HAP-1 (cell line): ENCODE data around the gene FOXN3.
"Not testable (repeated sequence)": the region's sequence is repeated elsewhere in the genome, so short reads cannot be mapped to it uniquely, and the experiment has no call there.

ENCODE experiments used
- DNase-seq, 2 experiments: peaks; one replicate each; pipeline ENCODE4 v3.0.0-alpha.2; 2016 to 2020; ENCODE audit warnings: low spot score in 2 of 2
- H3K27me3 ChIP-seq: fragments of 250-450 bp; sonication (Bioruptor Pico); 2 replicates; pipeline ENCODE4 v1.5.1; 2020; ENCODE audit warnings: low read depth, mild to moderate bottlenecking, moderate library complexity
- H3K36me3 ChIP-seq: fragments of 250-450 bp; sonication (Bioruptor Pico); replicated peaks from 2 replicates; pipeline ENCODE4 v1.5.1; 2020; ENCODE audit warnings: mild to moderate bottlenecking
- H3K4me1 ChIP-seq: fragments of 250-450 bp; sonication (Bioruptor Pico); 2 replicates; pipeline ENCODE4 v1.5.1; 2020; ENCODE audit warnings: mild to moderate bottlenecking
- H3K4me3 ChIP-seq: fragments of 250-450 bp; sonication (Bioruptor Pico); 2 replicates; pipeline ENCODE4 v1.5.1; 2020; ENCODE audit warnings: mild to moderate bottlenecking, moderate library complexity
- H3K9me3 ChIP-seq: fragments of 250-450 bp; sonication (Bioruptor Pico); 2 replicates; pipeline ENCODE4 v1.5.1; 2020; ENCODE audit warnings: mild to moderate bottlenecking, moderate library complexity
- in situ Hi-C: fragments of 300-500 bp; cut with MboI; formaldehyde crosslinking; loops from 3 replicates; pipeline ENCODE4 v1.14.3; 2020; ENCODE audit warnings: low sequenced_read_pairs, inconsistent platforms, mixed read lengths

FOXN3 gene

DNA sequence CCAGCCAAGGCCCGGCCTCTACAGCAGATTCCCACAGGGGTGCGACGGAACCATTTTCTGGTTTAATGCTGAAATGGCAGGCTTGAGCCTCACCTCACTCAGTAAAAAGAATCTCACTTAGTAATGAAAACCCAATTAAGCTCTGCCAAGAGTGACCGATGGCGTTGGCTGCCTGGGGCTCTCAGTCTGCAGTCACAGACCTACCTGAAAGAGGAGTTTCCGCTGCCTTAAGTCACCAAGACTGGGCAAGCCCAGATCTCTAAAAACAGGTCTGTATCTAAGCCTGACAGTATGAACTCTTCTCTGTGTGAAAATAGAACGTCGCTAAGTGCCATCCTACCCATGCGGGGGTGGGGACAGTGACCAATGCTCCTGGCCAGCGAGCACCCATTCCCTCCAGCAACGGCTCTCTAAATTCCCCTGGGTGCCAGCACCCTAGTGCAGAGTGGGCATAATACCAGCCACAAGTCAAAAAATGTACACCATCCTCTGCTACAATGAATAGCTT lies 107.3 kb downstream of the FOXN3 start:
- in situ Hi-C loops, result no loop called here
- H3K9me3 ChIP-seq, result no peaks in the 10 kb centered on the region
- no peaks in the 10 kb centered on the region for H3K36me3 ChIP-seq
- no peaks in the 10 kb centered on the region for H3K27me3 ChIP-seq
- peaks cover 25% of the 10 kb centered on the region for H3K4me1 ChIP-seq
- H3K4me3 ChIP-seq, result no peak overlapping the region
- no peak for DNase-seq

DNA sequence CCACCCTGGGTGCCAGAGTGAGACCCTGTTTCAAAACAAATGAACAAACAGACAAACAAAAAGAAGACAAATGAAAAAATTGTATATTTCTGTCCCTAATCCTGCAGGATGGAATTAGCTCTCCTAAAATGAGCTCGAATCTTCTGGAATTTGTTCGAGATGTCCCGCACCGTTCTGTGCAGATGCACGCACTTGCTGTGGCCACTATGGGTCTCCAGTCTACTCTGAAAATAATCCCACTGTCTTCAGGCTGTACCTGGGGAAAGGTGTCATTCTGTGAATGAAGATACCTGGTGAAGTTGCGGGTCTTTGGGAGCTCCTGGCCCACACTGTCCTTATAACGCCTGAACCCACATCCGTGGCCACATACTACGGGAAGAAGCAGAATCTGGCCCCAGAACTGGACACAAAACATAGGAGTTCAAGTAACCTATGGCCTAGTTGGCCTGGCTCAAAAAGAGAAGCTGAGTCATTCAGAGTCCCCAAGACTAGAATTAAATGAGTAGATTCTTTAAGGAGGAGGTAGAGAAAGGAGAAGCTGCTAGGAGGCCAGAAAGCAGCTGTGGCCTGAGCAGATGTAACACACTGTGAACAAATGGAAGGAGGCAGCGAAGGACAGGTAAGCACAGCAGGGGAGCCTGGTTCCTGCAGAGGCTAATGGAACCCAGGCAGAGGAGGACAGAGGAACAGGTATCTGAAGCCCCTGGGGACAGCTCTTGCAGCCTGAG lies 108.6 kb downstream of the FOXN3 start:
- Histone ChIP-seq H3K27me3 (no peaks in the 10 kb centered on the region), H3K4me3 (no peak overlapping the region), H3K4me1 (peaks cover 38% of the 10 kb centered on the region), H3K9me3 (no peaks in the 10 kb centered on the region), H3K36me3 (no peaks in the 10 kb centered on the region)
- DNase-seq, result no peak
- in situ Hi-C loops, result no loop called here

DNA sequence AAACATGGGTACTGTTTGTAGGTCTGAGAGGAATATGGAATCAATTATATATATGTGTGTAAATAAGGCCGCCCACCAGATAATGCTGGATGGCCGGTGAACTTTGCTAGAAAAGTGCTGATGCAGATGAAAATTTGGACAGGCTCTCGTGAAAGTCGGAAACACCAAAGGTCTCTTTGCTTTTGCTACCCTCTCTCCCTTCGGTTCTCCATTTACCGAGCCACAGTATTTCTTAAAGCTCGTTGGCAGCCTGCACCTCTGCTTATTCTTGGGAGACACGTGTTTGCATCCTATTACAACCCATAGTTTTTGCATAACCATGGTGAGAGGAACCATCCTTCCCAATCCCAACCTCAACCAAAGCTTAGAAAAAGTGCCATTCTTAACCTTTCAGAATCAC lies 109.6 kb downstream of the FOXN3 start:
- Histone ChIP-seq H3K36me3 (no peaks in the 10 kb centered on the region), H3K9me3 (no peaks in the 10 kb centered on the region), H3K4me3 (no peak overlapping the region), H3K27me3 (no peaks in the 10 kb centered on the region), H3K4me1 (peaks cover 48% of the 10 kb centered on the region)
- DNase-seq, result no peak
- in situ Hi-C loops, result no loop called here

DNA sequence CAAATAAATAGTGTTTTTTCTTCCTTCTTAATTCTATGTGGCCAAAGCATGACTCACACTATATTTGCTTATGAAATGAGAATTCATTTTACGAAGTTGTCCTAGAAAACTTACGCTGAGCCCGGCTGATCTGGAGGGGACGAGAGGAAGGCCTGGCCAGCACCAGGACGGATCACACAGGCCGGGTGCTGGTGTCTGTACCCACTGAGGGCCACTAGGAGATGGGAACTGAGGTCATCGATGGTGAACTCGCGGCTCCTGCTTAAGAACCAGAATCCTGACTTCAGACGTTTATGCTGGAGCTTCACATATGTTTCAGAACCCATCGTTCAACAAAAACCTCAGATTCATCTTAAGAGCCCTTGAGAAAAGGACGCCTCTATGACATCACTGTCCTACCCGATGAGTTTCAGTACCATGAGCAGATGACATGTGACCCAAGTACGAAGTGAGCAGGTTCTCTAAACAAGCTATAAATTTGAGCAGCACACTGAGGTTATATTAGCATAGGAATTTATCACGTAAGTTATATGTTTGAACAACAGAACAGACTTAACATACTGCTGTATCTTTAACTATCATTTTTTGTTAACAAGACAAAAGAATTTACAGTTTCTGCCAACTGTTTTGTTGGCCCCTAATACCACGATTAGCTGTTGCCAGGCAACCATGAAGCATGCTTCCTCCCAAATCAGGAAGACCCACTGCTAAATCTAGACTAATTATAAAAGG lies 111.9 kb downstream of the FOXN3 start:
- Histone ChIP-seq H3K36me3 (no peaks in the 10 kb centered on the region), H3K27me3 (no peaks in the 10 kb centered on the region), H3K4me1 (peaks cover 52% of the 10 kb centered on the region), H3K9me3 (no peaks in the 10 kb centered on the region), H3K4me3 (no peak overlapping the region)
- in situ Hi-C loops, result no loop called here
- DNase-seq, result peak; percentile 83 to 95

DNA sequence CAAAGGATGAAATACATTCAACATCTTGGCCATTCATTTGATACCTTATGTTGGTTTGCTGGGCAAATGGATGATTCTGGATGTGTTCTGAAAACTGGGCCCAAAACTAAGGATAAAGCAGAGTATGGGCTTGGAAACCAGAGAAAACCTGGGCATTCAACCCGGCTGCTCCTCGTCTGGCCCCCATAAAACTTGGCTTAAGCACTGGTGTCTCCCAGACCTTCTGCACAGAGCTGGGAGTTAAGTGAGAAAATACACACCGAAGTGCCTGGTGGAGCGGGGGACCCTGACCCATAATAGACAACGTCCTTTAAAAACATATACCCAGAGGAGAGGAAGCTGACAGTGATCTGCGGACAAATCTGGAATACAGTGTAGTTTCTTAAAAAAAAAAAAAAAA lies 112.5 kb downstream of the FOXN3 start:
- in situ Hi-C loops, result no loop called here
- H3K9me3 ChIP-seq, result no peaks in the 10 kb centered on the region; the same call in 1 of the 2 replicates
- DNase-seq, result no peak
- H3K4me3 ChIP-seq, result no peak overlapping the region
- H3K27me3 ChIP-seq, result no peaks in the 10 kb centered on the region
- no peaks in the 10 kb centered on the region for H3K36me3 ChIP-seq
- peaks cover 52% of the 10 kb centered on the region for H3K4me1 ChIP-seq

DNA sequence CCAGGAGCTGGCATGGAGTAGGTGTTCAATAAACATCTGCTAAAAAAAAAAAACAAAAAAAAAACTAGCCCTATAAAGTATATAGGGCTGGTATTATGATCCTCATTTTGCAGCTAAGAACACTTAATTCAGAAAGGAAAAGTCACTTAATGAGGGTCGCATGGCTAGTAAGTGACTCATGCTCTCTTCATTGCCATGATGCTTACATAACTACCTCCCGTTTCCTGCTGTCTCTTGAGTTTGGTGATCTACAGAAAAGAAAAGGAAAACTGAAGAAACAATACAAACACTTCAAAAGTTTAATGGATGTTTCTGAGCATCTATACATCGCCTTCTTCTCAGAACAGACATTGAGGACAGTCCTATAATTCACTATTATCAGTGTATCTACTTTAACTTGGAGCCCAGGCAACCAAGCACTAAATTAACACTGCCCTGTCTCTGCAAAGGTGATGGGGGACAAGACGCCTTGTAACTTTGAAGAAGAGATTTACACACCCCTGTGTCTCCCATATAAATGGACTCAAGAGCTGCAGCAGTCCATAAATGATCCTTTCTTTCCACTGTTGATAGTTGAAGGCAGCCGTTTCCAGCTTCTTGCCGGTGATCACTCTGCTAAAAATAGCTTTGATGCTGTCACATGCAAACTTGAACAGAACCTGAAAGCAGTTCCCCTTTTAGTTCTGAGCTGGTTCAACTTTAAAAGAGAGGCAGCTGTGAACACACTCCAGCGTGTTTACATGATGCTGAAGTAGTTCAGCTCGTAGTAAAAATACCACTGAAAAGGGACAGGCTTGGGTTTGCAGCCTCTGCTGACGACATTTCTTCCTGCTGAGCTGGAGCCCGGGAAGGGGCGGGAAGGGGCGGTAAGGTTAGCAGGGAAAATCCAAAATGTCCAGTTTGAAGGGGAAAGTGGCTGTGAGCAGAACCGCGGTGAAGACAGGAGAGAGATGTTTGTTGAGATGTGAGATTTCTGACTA lies 113.3 kb downstream of the FOXN3 start:
- no peak overlapping the region for H3K4me3 ChIP-seq
- in situ Hi-C loops, result no loop called here
- H3K4me1 ChIP-seq, result peaks cover 52% of the 10 kb centered on the region
- H3K27me3 ChIP-seq, result no peaks in the 10 kb centered on the region
- peak; percentile 32 to 48 for DNase-seq
- H3K36me3 ChIP-seq, result no peaks in the 10 kb centered on the region
- no peaks in the 10 kb centered on the region; the same call in 1 of the 2 replicates for H3K9me3 ChIP-seq

DNA sequence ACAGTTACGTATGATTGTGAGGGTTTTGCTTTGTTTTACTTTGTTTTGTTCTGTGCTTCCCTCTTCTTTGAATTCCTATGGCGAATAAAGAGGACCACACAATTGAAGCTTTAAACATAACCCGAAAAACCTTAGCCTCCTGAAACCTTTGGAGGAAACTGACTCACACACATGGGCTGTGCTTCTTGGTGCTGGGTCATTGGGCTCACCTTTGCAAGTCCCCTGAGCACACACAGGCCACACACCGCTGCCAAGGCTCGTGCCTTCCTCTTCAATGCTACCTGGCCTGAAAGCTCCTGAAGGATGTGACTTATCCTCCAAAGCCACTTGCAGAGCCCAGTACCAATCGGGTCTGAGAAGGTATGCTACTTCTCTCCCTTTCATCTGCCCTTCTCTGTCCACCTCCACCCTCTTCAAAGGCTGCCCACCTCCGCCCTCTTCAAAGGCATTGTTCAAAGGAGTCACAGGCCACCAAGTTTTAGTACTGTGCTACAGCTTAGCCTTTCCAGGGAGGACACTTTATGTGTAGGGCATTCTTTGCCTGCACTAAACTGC lies 114.6 kb downstream of the FOXN3 start:
- Histone ChIP-seq H3K4me1 (peaks cover 55% of the 10 kb centered on the region), H3K27me3 (no peaks in the 10 kb centered on the region), H3K36me3 (no peaks in the 10 kb centered on the region), H3K4me3 (no peak overlapping the region), H3K9me3 (no peaks in the 10 kb centered on the region; the same call in 1 of the 2 replicates)
- no peak for DNase-seq
- in situ Hi-C loops, result no loop called here

DNA sequence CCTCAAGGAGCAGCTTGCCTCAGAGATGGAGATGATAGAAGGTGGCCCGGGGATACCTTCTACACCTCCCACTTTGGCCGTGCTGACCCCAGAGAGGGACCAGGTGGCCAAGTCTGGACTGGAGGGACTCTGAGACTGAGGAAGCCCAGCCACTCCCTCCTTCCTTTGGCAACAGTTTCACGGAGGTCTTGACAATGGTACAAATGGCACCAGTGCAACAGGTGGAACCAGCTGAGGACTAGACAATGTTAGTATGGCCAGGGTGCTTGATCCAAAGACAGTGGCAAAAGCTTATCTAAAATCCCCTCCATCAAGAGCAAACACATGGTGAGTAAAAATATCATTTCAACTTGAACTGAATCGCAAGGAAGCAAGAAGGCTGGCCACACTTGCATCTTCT lies 117.4 kb downstream of the FOXN3 start:
- peaks cover 58% of the 10 kb centered on the region for H3K4me1 ChIP-seq
- H3K9me3 ChIP-seq, result no peaks in the 10 kb centered on the region; the same call in 1 of the 2 replicates
- H3K4me3 ChIP-seq, result no peak overlapping the region
- no peak for DNase-seq
- H3K36me3 ChIP-seq, result no peaks in the 10 kb centered on the region
- H3K27me3 ChIP-seq, result no peaks in the 10 kb centered on the region
- in situ Hi-C loops, result no loop called here

DNA sequence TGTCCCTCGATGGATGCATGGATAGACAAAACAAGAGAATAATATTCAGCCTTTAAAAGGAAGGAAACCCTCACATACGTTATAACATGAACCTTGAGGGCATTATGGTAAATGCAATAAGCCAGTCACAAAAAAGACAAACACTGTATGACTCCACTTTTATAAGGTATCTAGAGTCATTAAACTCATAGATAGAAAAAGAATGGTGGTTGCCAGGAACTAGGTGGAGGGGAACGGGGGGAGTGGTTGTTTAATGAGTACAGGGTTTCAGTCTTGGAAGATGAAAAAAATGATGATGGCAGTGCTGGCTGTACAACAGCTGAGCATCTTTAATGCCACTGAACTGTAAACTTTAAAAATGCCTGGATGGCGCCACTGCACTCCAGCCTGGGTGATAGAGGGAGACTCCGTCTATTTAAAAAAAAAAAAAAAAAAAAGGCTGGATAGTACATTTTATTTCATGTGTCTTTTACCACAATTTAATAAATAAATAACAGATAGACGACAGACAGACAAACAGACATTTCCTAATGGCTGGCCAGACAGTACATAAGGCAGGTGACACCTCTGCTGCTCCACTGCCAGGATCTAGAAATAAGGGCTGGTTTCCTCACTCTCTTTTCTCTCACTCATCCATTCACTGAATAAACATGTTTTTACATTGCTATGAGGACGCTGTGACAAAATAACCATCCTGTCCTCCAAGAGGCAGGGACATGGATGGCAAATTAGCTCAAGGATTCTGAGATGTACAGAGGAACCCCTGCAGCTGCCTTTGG lies 118.8 kb downstream of the FOXN3 start:
- no peaks in the 10 kb centered on the region for H3K27me3 ChIP-seq
- H3K36me3 ChIP-seq, result no peaks in the 10 kb centered on the region
- H3K4me1 ChIP-seq, result peaks cover 57% of the 10 kb centered on the region
- in situ Hi-C loops, result no loop called here
- peak; percentile 52 to 70 for DNase-seq
- H3K4me3 ChIP-seq, result no peak overlapping the region
- no peaks in the 10 kb centered on the region; the same call in 1 of the 2 replicates for H3K9me3 ChIP-seq

DNA sequence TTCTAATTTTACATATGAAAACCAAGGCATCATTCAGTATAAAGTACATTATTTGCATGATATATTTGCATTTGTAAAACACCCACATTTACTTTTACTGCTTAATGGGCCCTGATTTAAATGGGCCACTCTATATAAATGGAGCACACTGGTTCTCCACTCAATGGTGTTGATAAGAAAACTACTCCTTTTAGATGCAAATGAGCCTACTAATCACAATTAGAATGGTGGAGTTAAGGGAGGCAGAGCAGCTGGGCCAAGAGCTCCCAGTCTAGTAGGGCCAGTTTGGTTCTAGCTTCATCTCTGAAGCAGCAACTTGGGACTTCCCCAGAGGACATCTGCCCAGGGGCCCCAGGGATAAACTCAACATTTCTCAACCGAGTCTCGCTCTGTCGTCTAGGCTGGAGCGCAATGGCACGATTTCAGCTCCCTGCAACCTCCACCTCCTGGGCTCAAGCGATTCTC lies 120.7 kb downstream of the FOXN3 start:
- H3K4me1 ChIP-seq, result peaks cover 44% of the 10 kb centered on the region
- peak; percentile 81 to 97 for DNase-seq
- H3K4me3 ChIP-seq, result no peak overlapping the region
- no peaks in the 10 kb centered on the region for H3K36me3 ChIP-seq
- H3K27me3 ChIP-seq, result no peaks in the 10 kb centered on the region
- no peaks in the 10 kb centered on the region; the same call in 1 of the 2 replicates for H3K9me3 ChIP-seq
- in situ Hi-C loops, result no loop called here

DNA sequence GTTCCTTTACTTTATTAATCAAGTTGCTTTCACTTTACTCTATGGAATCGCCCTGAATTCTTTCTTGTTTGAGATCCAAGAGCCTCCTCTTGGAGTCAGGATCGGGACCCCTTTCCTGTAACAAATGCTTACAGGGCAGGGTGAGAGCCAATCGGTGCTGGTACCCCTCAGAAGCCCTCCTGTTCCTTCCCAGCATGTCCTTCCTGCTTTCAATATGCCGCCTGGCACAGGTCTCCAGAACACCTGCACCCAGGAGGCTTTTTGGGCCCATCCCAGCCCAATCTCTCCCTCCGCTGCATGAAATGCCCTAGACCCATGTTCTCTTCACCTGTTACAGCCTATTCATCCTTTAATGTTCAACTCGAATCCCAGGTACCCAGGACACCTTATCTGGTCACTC lies 122.2 kb downstream of the FOXN3 start:
- Histone ChIP-seq H3K4me3 (no peak overlapping the region), H3K9me3 (no peaks in the 10 kb centered on the region; the same call in 1 of the 2 replicates), H3K4me1 (peaks cover 44% of the 10 kb centered on the region), H3K27me3 (no peaks in the 10 kb centered on the region), H3K36me3 (no peaks in the 10 kb centered on the region)
- no peak for DNase-seq
- in situ Hi-C loops, result no loop called here

DNA sequence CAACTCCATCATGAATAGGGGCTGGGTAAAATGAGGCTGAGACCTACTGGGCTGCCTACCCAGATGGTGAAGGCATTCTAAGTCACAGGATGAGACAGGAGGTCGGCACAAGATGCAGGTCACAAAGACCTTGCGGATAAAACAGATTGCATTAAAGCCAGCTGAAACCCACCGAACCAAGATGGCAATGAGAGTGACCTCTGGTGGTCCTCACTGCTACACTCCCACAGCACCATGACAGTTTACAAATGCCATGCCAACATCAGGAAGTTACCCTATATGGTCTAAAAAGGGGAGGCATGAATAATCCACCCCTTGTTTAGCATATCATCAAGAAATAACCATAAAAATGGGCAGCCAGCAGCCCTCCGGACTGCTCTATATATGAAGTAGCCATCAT lies 122.6 kb downstream of the FOXN3 start:
- H3K4me1 ChIP-seq, result peaks cover 44% of the 10 kb centered on the region

More for the DNA sequence above, 122.6 kb downstream of the FOXN3 start:
- DNase-seq, H3K27me3 ChIP-seq, H3K36me3 ChIP-seq, H3K9me3 ChIP-seq, H3K4me3 ChIP-seq, in situ Hi-C loops: not testable (repeated sequence)
